Brain microvascular endothelial cell (primary cell): ENCODE results near the gene AMFR.

Experiments
- DNase-seq: peaks from one replicate; pipeline ENCODE4 v3.0.0-alpha.2; 2020
- H3K27ac ChIP-seq: fragments of 250-450 bp; sonication (Bioruptor Pico); 2 replicates; pipeline ENCODE4 v1.5.1; 2020; ENCODE audit warnings: mild to moderate bottlenecking, moderate library complexity
- H3K27me3 ChIP-seq: fragments of 250-450 bp; sonication (Bioruptor Pico); replicated peaks from 2 replicates; pipeline ENCODE4 v1.5.1; 2020; ENCODE audit warnings: mild to moderate bottlenecking
- H3K36me3 ChIP-seq: fragments of 250-450 bp; sonication (Bioruptor Pico); replicated peaks from 2 replicates; pipeline ENCODE4 v1.5.1; 2020; ENCODE audit warnings: mild to moderate bottlenecking
- H3K4me3 ChIP-seq: 2 replicates; pipeline ENCODE4 v1.5.1; 2011; ENCODE audit warnings: low read depth, mild to moderate bottlenecking, control low read depth, low read length, moderate library complexity
- in situ Hi-C: cut with HindIII; loops from 2 replicates; pipeline ENCODE4 v1.10.0; 2017; ENCODE audit warnings: low sequenced_read_pairs, low pct_ligation_motif_present
- TF ChIP-seq, protein P1 (sequence below): IDR thresholded peaks from 2 replicates; pipeline ENCODE4 v1.5.1; 2011; ENCODE audit warnings: low read depth, mild to moderate bottlenecking, moderate library complexity, low read length, control low read depth, inconsistent platforms; ENCODE audit errors: missing control alignments

The AMFR gene

GRCh38 chr16:56423584-56424403, 1.6 kb downstream of the AMFR start:
- Histone ChIP-seq H3K27me3 (no peaks in the 10 kb centered on the region), H3K27ac (no peak overlapping the region), H3K4me3 (peak overlapping the region; percentile 75), H3K36me3 (no peaks in the 10 kb centered on the region)
- no peak for DNase-seq
- TF ChIP-seq, protein P1, sequence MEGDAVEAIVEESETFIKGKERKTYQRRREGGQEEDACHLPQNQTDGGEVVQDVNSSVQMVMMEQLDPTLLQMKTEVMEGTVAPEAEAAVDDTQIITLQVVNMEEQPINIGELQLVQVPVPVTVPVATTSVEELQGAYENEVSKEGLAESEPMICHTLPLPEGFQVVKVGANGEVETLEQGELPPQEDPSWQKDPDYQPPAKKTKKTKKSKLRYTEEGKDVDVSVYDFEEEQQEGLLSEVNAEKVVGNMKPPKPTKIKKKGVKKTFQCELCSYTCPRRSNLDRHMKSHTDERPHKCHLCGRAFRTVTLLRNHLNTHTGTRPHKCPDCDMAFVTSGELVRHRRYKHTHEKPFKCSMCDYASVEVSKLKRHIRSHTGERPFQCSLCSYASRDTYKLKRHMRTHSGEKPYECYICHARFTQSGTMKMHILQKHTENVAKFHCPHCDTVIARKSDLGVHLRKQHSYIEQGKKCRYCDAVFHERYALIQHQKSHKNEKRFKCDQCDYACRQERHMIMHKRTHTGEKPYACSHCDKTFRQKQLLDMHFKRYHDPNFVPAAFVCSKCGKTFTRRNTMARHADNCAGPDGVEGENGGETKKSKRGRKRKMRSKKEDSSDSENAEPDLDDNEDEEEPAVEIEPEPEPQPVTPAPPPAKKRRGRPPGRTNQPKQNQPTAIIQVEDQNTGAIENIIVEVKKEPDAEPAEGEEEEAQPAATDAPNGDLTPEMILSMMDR: no peak
- in situ Hi-C loops: no loop called here

DNA sequence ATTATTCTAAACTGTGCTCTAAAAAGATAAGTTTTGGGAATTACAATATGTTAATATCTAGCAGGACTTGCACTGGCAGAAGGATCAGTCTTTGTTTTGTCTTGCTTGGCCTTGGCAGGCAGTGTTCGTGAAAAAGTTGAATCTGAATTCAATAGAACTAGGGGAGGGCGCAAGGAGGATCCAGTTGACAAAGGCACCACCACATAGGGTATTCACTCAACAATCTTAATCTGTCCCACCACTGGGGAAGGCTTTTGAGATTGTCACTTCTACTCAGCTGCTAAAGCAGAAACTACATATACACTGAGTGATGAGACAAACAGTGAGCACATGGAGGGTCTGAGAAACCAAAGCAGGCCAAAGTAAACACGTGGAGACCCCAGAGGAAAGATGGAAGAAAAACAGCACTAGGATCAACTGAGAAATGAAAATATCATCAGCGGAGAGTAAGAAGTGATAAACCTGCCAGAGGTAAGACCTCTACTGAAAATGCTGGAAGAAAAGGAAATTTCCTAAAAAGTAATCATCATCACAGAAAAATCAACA, 2.4 kb downstream of the AMFR start:
- TF ChIP-seq, protein P1: no peak
- Histone ChIP-seq H3K4me3 (no peak overlapping the region), H3K27me3 (no peaks in the 10 kb centered on the region), H3K36me3 (no peaks in the 10 kb centered on the region), H3K27ac (no peak overlapping the region)
- in situ Hi-C loops: no loop called here
- DNase-seq: no peak

DNA sequence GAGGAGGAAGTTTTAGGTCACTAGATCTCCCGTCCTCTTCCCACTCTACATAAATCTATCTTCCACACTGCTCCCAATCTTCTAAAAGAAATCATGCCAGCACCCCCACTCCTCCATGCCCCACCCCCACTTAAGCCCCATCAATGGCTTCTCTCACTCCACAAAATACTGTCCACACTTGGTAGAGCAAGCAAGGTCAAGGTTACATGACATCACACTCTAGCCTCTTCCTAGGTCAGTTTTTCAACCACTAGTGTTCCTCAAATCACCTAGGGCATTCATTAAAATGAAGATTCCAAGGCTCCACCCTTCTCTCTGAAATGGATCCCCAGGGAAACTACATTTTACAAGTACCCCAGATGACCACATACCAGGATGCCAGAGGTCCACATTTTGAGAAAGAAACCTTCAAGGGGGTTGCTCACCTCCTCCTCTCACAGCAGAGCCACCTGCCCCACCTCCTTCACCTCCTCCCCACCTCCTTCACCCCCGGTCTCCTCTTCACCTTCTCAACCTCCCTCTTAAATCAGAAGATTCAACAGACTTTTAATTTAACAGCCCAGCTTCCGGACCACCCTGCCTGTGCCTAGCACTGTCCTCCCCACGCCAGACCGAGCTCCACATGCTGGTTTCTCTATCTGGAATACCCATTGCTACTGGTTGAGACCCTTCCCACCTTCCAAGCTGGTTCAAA, 3.2 kb downstream of the AMFR start:
- Histone ChIP-seq H3K36me3 (no peaks in the 10 kb centered on the region), H3K27ac (no peak overlapping the region), H3K27me3 (no peaks in the 10 kb centered on the region), H3K4me3 (no peak overlapping the region)
- TF ChIP-seq, protein P1: no peak
- no peak for DNase-seq
- in situ Hi-C loops: no loop called here

GRCh38 chr16:56421313-56421712, 4.0 kb downstream of the AMFR start:
- H3K27me3 ChIP-seq: no peaks in the 10 kb centered on the region
- H3K27ac ChIP-seq: no peak overlapping the region
- H3K4me3 ChIP-seq: no peak overlapping the region
- TF ChIP-seq, protein P1: no peak
- DNase-seq: no peak
- no peaks in the 10 kb centered on the region for H3K36me3 ChIP-seq
- in situ Hi-C loops: no loop called here

GRCh38 chr16:56420613-56421012, 4.7 kb downstream of the AMFR start:
- no peaks in the 10 kb centered on the region for H3K27me3 ChIP-seq
- in situ Hi-C loops: no loop called here
- no peak overlapping the region for H3K27ac ChIP-seq
- H3K4me3 ChIP-seq: no peak overlapping the region
- TF ChIP-seq, protein P1: no peak
- no peaks in the 10 kb centered on the region for H3K36me3 ChIP-seq
- DNase-seq: no peak
